Gastrocnemius medialis (tissue), 4 donors: ENCODE data around the gene SIPA1. TPM values are rescaled to one million over a fixed set of nuclear protein-coding genes. Genes with fewer than 3 reads are reported as not detected.

Experiments used
- ATAC-seq, 2 donors: fragments of 150-250 bp; one replicate each; pipeline ENCODE4 v1.9.1; 2016
- DNase-seq, 2 donors: peaks; one replicate each; pipeline ENCODE4 v3.0.0-alpha.2; 2019
- H3K27ac ChIP-seq, 4 donors: fragments of 200-600 bp; sonication (generic); 1 replicate in 1 of 4; 2 replicates in 3 of 4; pipeline ENCODE4 v1.5.1; 2016 to 2018; ENCODE audit warnings: mild to moderate bottlenecking in 2 of 4, moderate library complexity in 1 of 4
- H3K27me3 ChIP-seq, 3 donors: fragments of 200-600 bp; sonication (generic) in 2 of 3; 1 replicate in 1 of 3; 2 replicates in 2 of 3; pipeline versions ENCODE4 v1.5.1 to v1.6.0; 2016 to 2019; ENCODE audit warnings: mild to moderate bottlenecking in 1 of 3, moderate library complexity in 1 of 3
- H3K36me3 ChIP-seq, 2 donors: fragments of 200-600 bp; sonication (generic) in 1 of 2; one replicate each; pipeline ENCODE4 v1.5.1; 2017 to 2018
- H3K4me1 ChIP-seq, 2 donors: fragments of 200-600 bp; sonication (generic) in 1 of 2; one replicate each; pipeline ENCODE4 v1.5.1; 2016 to 2017; ENCODE audit warnings: mild to moderate bottlenecking in 2 of 2
- H3K4me3 ChIP-seq, 4 donors: fragments of 200-600 bp; sonication (generic) in 3 of 4; 1 replicate in 1 of 4; 2 replicates in 3 of 4; pipeline ENCODE4 v1.5.1; 2016 to 2019; ENCODE audit warnings: mild to moderate bottlenecking in 2 of 4
- H3K9me3 ChIP-seq, 3 donors: fragments of 200-600 bp; sonication (generic) in 2 of 3; 1 replicate in 1 of 3; 2 replicates in 2 of 3; pipeline ENCODE4 v1.5.1; 2016 to 2019
- CTCF ChIP-seq, 5 experiments: fragments of 450-650 bp in 3 of 5; fragments of 200-600 bp in 2 of 5; sonication (generic) in 2 of 5; IDR thresholded peaks in 4 of 5; conservative IDR thresholded peaks in 1 of 5; 1 replicate in 4 of 5; 2 replicates in 1 of 5; pipeline ENCODE4 v1.5.1; 2016 to 2019; ENCODE audit warnings: antibody characterized with exemption in 5 of 5, mild to moderate bottlenecking in 3 of 5, moderate library complexity in 3 of 5
- POLR2A ChIP-seq, 2 donors: fragments of 450-650 bp; IDR thresholded peaks; one replicate each; pipeline ENCODE4 v1.6.1; 2017; ENCODE audit warnings: antibody characterized with exemption in 2 of 2, mild to moderate bottlenecking in 2 of 2, moderate library complexity in 2 of 2
- in situ Hi-C, 4 donors: fragments of 200-750 bp; cut with MboI; loops; one replicate each; pipeline versions ENCODE4 v1.15.0 to v1.8.0; 2017; ENCODE audit warnings: low sequenced_read_pairs in 4 of 4
- intact Hi-C: fragments of 100-400 bp; cut with DNase I; formaldehyde crosslinking; loops from one replicate; pipeline ENCODE4 v1.15.1; 2023; ENCODE audit warnings: low total_unique reads
- microRNA-seq, 2 donors: library from miRNA; unstranded; fragments of <30 nt; microRNA quantifications; one replicate each; pipeline ENCODE4, GENCODE V29; 2016; ENCODE audit warnings: borderline replicate concordance in 2 of 2
- total RNA-seq, 4 donors: library from RNA; depleted of rRNA; stranded (reverse); fragments of >200 nt; gene quantifications; one replicate each; pipeline versions ENCODE4 v1.1.0 to v1.2.3, GENCODE V29; 2016

The SIPA1 gene
- total RNA-seq, 4 donors from 2014 or later = 6.7 to 10.9 (median 10.0) TPM

GRCh38 chr11:65700399-65700798 lies 62.5 kb downstream of the SIPA1 start:
- DNase-seq = no peak
- Histone ChIP-seq H3K4me1 (no peaks in the 10 kb centered on the region), H3K27ac (no peak overlapping the region), H3K4me3 (no peak overlapping the region), H3K9me3 (no peaks in the 10 kb centered on the region), H3K36me3 (no peaks in the 10 kb centered on the region), H3K27me3 (no peaks in the 10 kb centered on the region)
- TF ChIP-seq CTCF (IDR thresholded peaks at IDR 0.05 in 4 of 5, conservative IDR thresholded peaks at IDR 0.05 in 1 of 5) = no peak
- no peak for TF ChIP-seq POLR2A (IDR thresholded peaks at IDR 0.05)
- in situ Hi-C loops (loop anchor here in 2 of 4 donors (25.0 kb wide), 1 partner anchor 287 kb away; no protein-coding TSS in a partner anchor), intact Hi-C loops (no loop called here)
- no peak for ATAC-seq

Small RNAs within 50 kb of the gene (microRNA-seq; reads per million reads assigned to microRNA genes)
- gene MIR4489 = 0 reads per million in 2 donors
- 0 reads per million in 2 donors for gene MIR4690

Other genes starting within 250 kb of the SIPA1 start
- gene NEAT1, start 215.3 kb upstream of the SIPA1 start, total RNA-seq = 100 to 1,000 TPM in 1 of 4 donors, 10 to 100 TPM in 3; 24.1 to 472 (median 32.8) TPM
- 1,000 to 10,000 TPM in 3 of 4 donors, 100 to 1,000 TPM in 1; 874 to 6,745 (median 1,938) TPM for gene MALAT1, start 139.1 kb upstream of the SIPA1 start, total RNA-seq
- gene SCYL1, start 113.0 kb upstream of the SIPA1 start, total RNA-seq = 100 to 1,000 TPM; 120 to 162 (median 133) TPM
- gene LTBP3, start 79.7 kb upstream of the SIPA1 start, total RNA-seq = 10 to 100 TPM; 18.5 to 56.6 (median 35.6) TPM
- gene ZNRD2, start 67.6 kb upstream of the SIPA1 start, total RNA-seq = 10 to 100 TPM; 54.7 to 99.4 (median 75.3) TPM
- 100 to 1,000 TPM in 3 of 4 donors, 10 to 100 TPM in 1; 86.6 to 154 (median 119) TPM for gene FAM89B, start 65.6 kb upstream of the SIPA1 start, total RNA-seq
- 100 to 1,000 TPM; 191 to 374 (median 250) TPM for gene EHBP1L1, start 62.0 kb upstream of the SIPA1 start, total RNA-seq
- gene KCNK7, start 42.3 kb upstream of the SIPA1 start, total RNA-seq = 10 to 100 TPM in 1 of 4 donors, under 1 TPM in 1, not detected in 2; 0.39 to 18.6 TPM
- 10 to 100 TPM in 3 of 4 donors, 1 to 10 TPM in 1; 10.0 to 13.8 (median 11.1) TPM for gene MAP3K11, start 23.9 kb upstream of the SIPA1 start, total RNA-seq
- 10 to 100 TPM in 3 of 4 donors, 1 to 10 TPM in 1; 7.6 to 15.6 (median 13.1) TPM for gene PCNX3, start 22.3 kb upstream of the SIPA1 start, total RNA-seq
- gene RELA, start 24.8 kb downstream of the SIPA1 start, total RNA-seq = 10 to 100 TPM; 39.7 to 68.3 (median 56.3) TPM
- 10 to 100 TPM; 40.0 to 69.4 (median 50.0) TPM for gene KAT5, start 74.2 kb downstream of the SIPA1 start, total RNA-seq
- gene RNASEH2C, start 82.7 kb downstream of the SIPA1 start, total RNA-seq = 100 to 1,000 TPM in 1 of 4 donors, 10 to 100 TPM in 3; 36.5 to 101 (median 62.4) TPM
- gene AP5B1, start 142.9 kb downstream of the SIPA1 start, total RNA-seq = 10 to 100 TPM; 20.3 to 42.5 (median 29.7) TPM
- under 1 TPM in 1 of 4 donors, not detected in 3; 0.15 TPM for gene OVOL1, start 149.0 kb downstream of the SIPA1 start, total RNA-seq
- gene SNX32, start 195.9 kb downstream of the SIPA1 start, total RNA-seq = under 1 TPM in 1 of 4 donors, not detected in 3; 0.11 TPM
- 100 to 1,000 TPM; 153 to 371 (median 251) TPM for gene CFL1, start 220.1 kb downstream of the SIPA1 start, total RNA-seq
- gene MUS81, start 222.3 kb downstream of the SIPA1 start, total RNA-seq = 10 to 100 TPM; 26.4 to 44.9 (median 34.8) TPM
- gene EFEMP2, start 234.7 kb downstream of the SIPA1 start, total RNA-seq = 10 to 100 TPM; 20.6 to 24.1 (median 22.9) TPM
- gene CTSW, start 241.7 kb downstream of the SIPA1 start, total RNA-seq = under 1 TPM in 3 of 4 donors, not detected in 1; 0.20 to 0.49 (median 0.32) TPM